SK-MEL-5 (cell line): ENCODE measurements around the gene CLEC6A. TPM values are rescaled to one million over a fixed set of nuclear protein-coding genes. Genes with fewer than 3 reads are reported as not detected.
"Not testable (repeated sequence)": the region's sequence is repeated elsewhere in the genome, so short reads cannot be mapped to it uniquely, and the experiment has no call there.

ENCODE experiments used
- DNase-seq: peaks from one replicate; pipeline ENCODE4 v3.0.0-alpha.2; 2016; ENCODE audit warnings: low read depth, low spot score
- in situ Hi-C: cut with HindIII; loops from 2 replicates; pipeline ENCODE4 v1.10.0; 2016; ENCODE audit warnings: low sequenced_read_pairs, high pct_unique_total_duplicates, low pct_unique_long_range_greater_than_20kb
- total RNA-seq: library from RNA; depleted of rRNA; stranded (reverse); fragments of >200 nt; shearing (Covaris generic); gene quantifications from 2 replicates; pipeline ENCODE4 v1.2.3, GENCODE V29; 2014

The CLEC6A gene
- total RNA-seq, 1 experiment from 2014 or later, result not detected

- in situ Hi-C loops, result no loop called here
- DNase-seq, result no peak
These were observed 26.9 kb downstream of the CLEC6A start for GRCh38 chr12:8482571-8483061.

GRCh38 chr12:8483079-8483478 lies 27.3 kb downstream of the CLEC6A start:
- in situ Hi-C loops, result no loop called here
- DNase-seq, result no peak

- DNase-seq, result no peak
- in situ Hi-C loops, result no loop called here
These were observed 36.1 kb downstream of the CLEC6A start for GRCh38 chr12:8491646-8492530.

GRCh38 chr12:8493084-8493483 lies 37.3 kb downstream of the CLEC6A start:
- in situ Hi-C loops, result no loop called here
- no peak for DNase-seq

GRCh38 chr12:8495671-8496070 lies 39.9 kb downstream of the CLEC6A start:
- in situ Hi-C loops, result not testable (repeated sequence)

GRCh38 chr12:8496074-8496473 lies 40.3 kb downstream of the CLEC6A start:
- DNase-seq, in situ Hi-C loops: not testable (repeated sequence)

More at GRCh38 chr12:8495671-8496070, 39.9 kb downstream of the CLEC6A start:
- not testable (repeated sequence) for DNase-seq

GRCh38 chr12:8499616-8500015 lies 43.9 kb downstream of the CLEC6A start:
- DNase-seq, result no peak
- in situ Hi-C loops, result no loop called here

GRCh38 chr12:8501720-8502119 lies 46.0 kb downstream of the CLEC6A start:
- in situ Hi-C loops, result no loop called here
- no peak for DNase-seq

GRCh38 chr12:8504351-8504750 lies 48.6 kb downstream of the CLEC6A start:
- in situ Hi-C loops, result no loop called here

GRCh38 chr12:8507596-8507995 lies 51.8 kb downstream of the CLEC6A start:
- in situ Hi-C loops, result no loop called here
- DNase-seq, result no peak

More at GRCh38 chr12:8504351-8504750, 48.6 kb downstream of the CLEC6A start:
- no peak for DNase-seq

GRCh38 chr12:8508223-8508622 lies 52.5 kb downstream of the CLEC6A start:
- DNase-seq, result no peak
- in situ Hi-C loops, result no loop called here

GRCh38 chr12:8508910-8509841 lies 53.4 kb downstream of the CLEC6A start:
- in situ Hi-C loops, result no loop called here
- DNase-seq, result no peak

GRCh38 chr12:8513256-8513655 lies 57.5 kb downstream of the CLEC6A start, which contains the start of gene CLEC4D:
Gene CLEC4D, plus strand, starts transcription at chr12:8513503. Its CDS starts 230 bp downstream, at chr12:8513733.
- in situ Hi-C loops, result no loop called here
- DNase-seq, result no peak

GRCh38 chr12:8517971-8518370 lies 62.2 kb downstream of the CLEC6A start:
- in situ Hi-C loops, result no loop called here
- no peak for DNase-seq

- no peak for DNase-seq
- in situ Hi-C loops, result no loop called here
These were observed 63.4 kb downstream of the CLEC6A start for GRCh38 chr12:8519171-8519570.

- no peak for DNase-seq
- in situ Hi-C loops, result no loop called here
These were observed 71.7 kb downstream of the CLEC6A start for GRCh38 chr12:8527250-8528130.
